ENCODE data around the gene SHBG.
"Not testable (repeated sequence)": the region's sequence is repeated elsewhere in the genome, so short reads cannot be mapped to it uniquely, and the experiment has no call there.

Gene SHBG

DNA sequence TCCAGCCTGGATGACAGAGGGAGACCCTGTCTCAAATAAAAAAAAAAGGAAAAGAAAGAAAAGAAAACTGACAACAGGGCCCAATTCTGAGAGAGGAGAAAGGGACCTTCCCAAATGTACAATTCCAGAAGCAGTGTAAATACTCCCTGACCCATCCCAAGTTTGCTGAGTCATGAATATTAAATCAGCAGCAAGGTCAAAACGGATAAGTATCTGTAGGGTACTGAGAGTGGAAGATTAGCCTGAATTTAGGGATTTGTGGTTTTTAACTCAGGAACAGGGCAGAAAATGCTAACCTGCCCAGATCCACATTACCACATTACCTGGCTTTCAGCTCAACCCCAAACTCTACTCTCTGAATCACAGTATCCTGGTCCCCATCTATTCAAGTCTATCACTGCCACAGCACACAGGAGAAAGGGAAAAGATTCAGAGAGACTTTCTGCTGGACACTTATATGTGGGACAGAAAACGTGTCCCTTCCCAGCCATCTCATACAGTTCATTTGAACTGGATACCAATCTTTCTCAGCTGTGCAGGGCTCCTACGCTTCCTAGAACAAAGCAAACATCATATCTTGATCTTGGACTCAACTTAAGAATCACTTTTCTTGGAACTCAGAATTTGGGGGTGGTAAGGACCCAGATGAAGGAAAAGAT lies 18.2 kb upstream of the SHBG start:
- no peak for DNase-seq (ENCODE audit: low read depth)

- no peak for DNase-seq (ENCODE audit: low read depth)
Measured at GRCh38 chr17:7612294-7612640, 17.7 kb upstream of the SHBG start.

DNA sequence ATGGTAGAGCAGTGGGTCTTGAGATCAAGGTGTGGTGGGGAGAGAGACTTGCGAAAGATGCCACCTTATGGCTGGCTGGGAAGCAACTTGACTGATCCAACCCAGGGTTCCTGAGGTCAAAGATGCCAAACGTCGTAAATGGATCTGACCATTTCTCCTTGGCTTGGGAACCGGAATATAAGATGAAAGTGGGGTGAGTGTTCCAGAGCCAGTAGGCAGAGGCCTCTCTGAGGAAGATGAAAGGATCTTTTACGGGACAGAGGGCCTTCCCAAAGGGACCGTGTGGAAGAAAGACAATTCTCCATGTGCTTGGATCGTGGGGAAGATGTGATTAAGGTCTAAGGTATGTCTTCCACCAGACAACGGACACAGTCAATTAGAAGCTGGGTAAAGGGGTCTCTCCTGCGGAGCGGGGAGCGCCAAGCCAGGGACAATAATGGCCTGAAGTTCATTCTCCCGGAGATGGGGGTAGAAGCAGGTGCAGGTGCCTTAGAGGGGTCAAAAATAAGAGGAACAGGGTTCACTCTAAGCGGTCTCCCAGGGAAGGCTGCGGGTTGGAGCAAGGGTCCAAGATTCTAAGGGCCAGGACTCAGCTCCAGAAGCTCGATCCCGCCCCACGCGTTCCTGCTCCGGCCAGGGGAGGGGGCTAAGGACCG lies 16.0 kb upstream of the SHBG start:
- no peak for DNase-seq (ENCODE audit: low read depth)

GRCh38 chr17:7614425-7615264 lies 15.3 kb upstream of the SHBG start, which contains the start of gene FXR2:
Gene FXR2 (minus strand): TSS chr17:7614897. CDS start chr17:7614532, 365 bp downstream.
- DNase-seq (ENCODE audit: low read depth), result peak; percentile 99

DNA sequence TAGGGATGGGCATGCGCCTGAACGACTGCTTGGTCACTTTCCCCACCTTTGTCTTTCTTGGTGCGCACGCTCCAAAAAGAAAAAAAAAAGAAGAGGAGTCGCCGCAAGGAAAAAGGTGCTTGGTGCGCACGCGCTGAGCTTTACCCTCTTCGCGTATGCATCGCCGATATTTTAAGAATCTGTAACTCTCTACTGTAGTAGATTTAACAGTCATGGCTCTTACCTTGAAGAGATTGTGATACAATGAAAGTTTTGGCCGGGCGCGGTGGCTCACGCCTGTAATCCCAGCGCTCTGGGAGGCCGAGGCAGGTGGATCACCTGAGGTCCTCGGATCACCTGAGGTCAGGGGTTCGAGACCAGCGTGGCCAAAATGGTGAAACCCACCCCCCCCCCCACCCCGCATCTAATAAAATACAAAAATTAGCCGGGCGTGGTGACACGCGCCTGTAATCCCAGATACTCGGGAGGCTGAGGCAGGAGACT lies 14.6 kb upstream of the SHBG start:
- no peak for DNase-seq (ENCODE audit: low read depth)

GRCh38 chr17:7618608-7619007 lies 11.3 kb upstream of the SHBG start:
- no peak for DNase-seq (ENCODE audit: low read depth)

DNA sequence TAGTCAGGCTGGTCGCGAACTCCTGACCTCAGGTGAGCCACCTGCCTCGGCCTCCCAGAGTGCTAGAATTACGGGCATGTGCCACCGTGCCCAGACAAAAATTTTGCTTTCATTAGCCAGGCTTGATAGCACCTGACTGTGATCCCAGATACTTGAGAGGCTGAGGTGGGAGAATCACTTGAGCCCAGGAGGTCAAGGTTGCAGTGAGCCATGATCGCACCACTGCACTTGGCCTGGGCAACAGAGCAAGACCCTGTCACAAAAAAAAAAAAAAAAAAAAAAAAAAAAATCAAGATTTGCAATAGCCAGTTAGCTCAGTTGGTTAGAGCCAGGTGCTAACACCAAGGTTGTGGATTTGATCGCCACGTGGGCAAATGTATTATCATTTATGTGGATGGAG lies 9.1 kb upstream of the SHBG start:
- DNase-seq (ENCODE audit: low read depth), result no peak

DNA sequence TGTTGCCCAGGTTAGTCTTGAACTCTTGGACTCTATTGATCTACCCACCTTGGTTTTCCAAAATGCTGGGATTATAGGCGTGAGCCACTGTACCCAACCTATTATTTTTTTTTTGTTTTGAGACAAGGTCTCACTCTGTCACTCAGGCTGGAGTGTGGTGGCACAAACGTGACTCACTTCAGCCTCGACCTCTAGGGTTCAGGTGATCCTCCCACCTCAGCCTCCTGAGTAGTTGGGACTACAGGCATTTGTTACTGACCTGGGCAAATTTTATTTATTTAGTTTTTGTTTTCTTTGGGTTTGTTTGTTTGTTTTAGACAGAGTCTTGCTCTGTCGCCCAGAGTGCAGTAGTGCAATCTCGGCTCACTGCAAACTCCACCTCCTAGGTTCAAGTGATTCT lies 6.3 kb upstream of the SHBG start:
- no peak for DNase-seq (ENCODE audit: low read depth)

DNA sequence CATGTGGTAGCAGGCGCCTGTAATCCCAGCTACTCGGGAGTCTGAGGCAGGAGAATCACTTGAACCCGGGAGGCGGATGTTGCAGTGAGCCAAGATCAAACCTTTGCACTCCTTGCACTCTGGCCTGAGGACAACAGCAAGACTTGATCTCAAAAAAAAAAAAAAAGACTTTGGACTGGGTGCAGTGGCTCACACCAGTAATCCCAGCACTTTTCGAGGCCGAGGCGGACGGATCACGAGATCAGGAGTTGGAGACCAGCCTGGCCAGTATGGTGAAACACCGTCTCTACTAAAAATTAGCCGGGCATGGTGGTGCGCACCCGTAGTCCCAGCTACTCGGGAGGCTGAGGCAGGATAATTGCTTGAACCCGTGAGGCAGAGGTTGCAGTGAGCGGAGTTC lies 4.2 kb upstream of the SHBG start:
- not testable (repeated sequence) for DNase-seq (ENCODE audit: low read depth)

GRCh38 chr17:7626307-7626706 lies 3.6 kb upstream of the SHBG start:
- no peak for DNase-seq (ENCODE audit: low read depth)

GRCh38 chr17:7626956-7627249 lies 3.0 kb upstream of the SHBG start:
- DNase-seq (ENCODE audit: low read depth), result no peak

GRCh38 chr17:7627250-7628121 lies 2.4 kb upstream of the SHBG start, which contains the start of gene SAT2:
Gene SAT2 (minus strand): TSS chr17:7627821. CDS start chr17:7627635, 186 bp downstream.
- DNase-seq (ENCODE audit: low read depth), result peak; percentile 79

GRCh38 chr17:7631398-7632380 lies 1.8 kb downstream of the SHBG start:
- no peak for DNase-seq (ENCODE audit: low read depth)

GRCh38 chr17:7632492-7632894 lies 2.6 kb downstream of the SHBG start:
- no peak for DNase-seq (ENCODE audit: low read depth)

- no peak for DNase-seq (ENCODE audit: low read depth)
Measured at GRCh38 chr17:7633093-7633492, 3.2 kb downstream of the SHBG start.

DNA sequence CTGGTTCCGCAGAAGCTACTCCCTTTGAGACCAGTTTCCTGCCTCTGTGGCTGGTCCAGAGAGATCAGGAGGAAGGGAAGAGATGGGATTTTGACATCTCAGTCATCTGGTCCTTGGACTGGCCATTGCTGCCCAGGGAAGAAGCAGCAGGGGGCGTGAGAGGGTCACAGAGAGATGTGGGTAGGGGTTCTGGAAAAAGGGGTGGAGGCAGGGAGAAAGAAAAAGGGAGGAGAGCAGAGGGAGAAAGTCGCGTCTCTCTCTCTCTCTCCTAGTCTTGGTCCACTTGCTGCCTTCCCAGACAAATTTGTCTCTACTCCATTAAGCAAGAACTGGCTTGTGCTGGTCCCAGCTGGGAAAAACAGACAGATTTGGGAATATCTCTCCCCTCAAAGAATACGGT lies 4.4 kb downstream of the SHBG start:
- no peak for DNase-seq (ENCODE audit: low read depth)

- DNase-seq (ENCODE audit: low read depth), result no peak
Measured at GRCh38 chr17:7636163-7636562, 6.2 kb downstream of the SHBG start.

DNA sequence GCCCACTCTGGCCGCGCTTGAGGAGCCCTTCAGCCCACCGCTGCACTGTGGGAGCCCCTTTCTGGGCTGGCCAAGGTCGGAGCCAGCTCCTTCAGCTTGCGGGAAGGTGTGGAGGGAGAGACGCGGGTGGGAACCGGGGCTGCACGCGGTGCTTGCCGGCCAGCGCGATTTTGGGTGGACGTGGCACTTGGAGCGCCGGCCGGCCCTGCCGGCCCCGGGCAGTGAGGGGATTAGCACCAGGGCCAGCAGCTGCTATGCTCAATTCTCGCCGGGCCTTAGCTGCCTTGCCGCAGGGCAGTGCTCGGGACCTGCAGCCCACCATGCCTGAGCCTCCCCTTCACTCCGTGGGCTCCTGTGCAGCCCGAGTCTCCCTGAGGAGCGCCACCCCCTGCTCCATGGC lies 10.8 kb downstream of the SHBG start:
- DNase-seq (ENCODE audit: low read depth), result no peak

DNA sequence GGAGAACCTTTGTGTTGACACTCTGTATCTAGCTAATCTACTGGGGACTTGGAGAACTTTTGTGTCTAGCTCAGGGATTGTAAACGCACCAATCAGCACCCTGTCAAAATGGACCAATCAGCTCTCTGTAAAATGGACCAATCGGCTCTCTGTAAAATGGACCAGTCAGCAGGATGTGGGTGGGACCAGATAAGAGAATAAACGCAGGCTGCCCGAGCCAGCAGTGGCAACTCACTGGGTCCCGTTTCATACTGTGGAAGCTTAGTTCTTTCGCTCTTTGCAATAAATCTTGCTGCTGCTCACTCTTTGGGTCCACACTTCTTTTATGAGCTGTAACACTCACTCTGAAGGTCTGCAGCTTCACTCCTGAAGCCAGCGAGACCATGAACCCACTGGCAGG lies 11.7 kb downstream of the SHBG start:
- not testable (repeated sequence) for DNase-seq (ENCODE audit: low read depth)

GRCh38 chr17:7644775-7645174 lies 14.8 kb downstream of the SHBG start:
- DNase-seq (ENCODE audit: low read depth), result no peak

DNA sequence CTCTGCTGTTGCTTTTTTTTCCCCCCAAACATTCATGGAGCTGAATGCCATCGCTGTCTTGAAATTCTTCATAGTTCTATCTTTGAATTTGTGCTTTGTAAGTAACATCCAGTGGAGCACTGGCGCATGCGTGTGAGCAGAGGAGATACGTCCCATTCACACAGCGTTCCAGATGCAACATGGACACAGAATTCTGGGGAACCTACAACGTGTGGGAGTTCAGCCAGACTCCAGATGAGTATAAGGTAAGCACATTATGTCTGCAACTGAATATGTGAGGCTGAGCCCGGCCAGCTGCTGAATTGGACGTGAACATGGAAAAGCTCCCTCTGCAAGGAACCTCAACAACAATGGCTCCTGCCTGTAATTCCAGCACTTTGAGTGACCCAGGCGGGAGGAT lies 16.5 kb downstream of the SHBG start:
- DNase-seq (ENCODE audit: low read depth), result no peak

Data from activated gamma-delta T cell treated with anti-CD3 and anti-CD28 coated beads, Interleukin-2, amount 50 U/mL, for 16 hours (primary cell).